HEK293 (cell line): ENCODE results near the gene CYBA.

Experiments
- GLI4 ChIP-seq: fragments of 450-650 bp; formaldehyde crosslinking; IDR thresholded peaks from 2 replicates; pipeline ENCODE4 v1.5.1; 2016; ENCODE audit warnings: missing biosample characterization, missing genetic modification characterization
- KLF10 ChIP-seq: fragments of 450-650 bp; IDR thresholded peaks from 2 replicates; pipeline ENCODE4 v1.5.1; 2018; ENCODE audit warnings: missing biosample characterization, mild to moderate bottlenecking, missing genetic modification characterization
- SCRT2 ChIP-seq: fragments of 450-650 bp; formaldehyde crosslinking; IDR thresholded peaks from 2 replicates; pipeline ENCODE4 v1.5.1; 2016; ENCODE audit warnings: missing biosample characterization, missing genetic modification characterization
- ZBTB49 ChIP-seq: fragments of 450-650 bp; formaldehyde crosslinking; IDR thresholded peaks from 2 replicates; pipeline ENCODE4 v1.5.1; 2016; ENCODE audit warnings: missing biosample characterization, missing genetic modification characterization, low read depth
- ZEB2 ChIP-seq: fragments of 450-650 bp; formaldehyde crosslinking; IDR thresholded peaks from 2 replicates; pipeline ENCODE4 v1.5.1; 2016; ENCODE audit warnings: missing biosample characterization, missing genetic modification characterization
- ZFP37 ChIP-seq: fragments of 450-650 bp; formaldehyde crosslinking; IDR thresholded peaks from 2 replicates; pipeline ENCODE4 v1.5.1; 2016; ENCODE audit warnings: missing biosample characterization, missing genetic modification characterization
- ZNF114 ChIP-seq: fragments of 450-650 bp; formaldehyde crosslinking; IDR thresholded peaks from 2 replicates; pipeline ENCODE4 v1.5.0; 2017; ENCODE audit warnings: missing biosample characterization, missing genetic modification characterization
- ZNF24 ChIP-seq: fragments of 450-650 bp; formaldehyde crosslinking; IDR thresholded peaks from 2 replicates; pipeline ENCODE4 v1.5.1; 2016; ENCODE audit warnings: missing biosample characterization, missing genetic modification characterization
- ZNF302 ChIP-seq: fragments of 450-650 bp; formaldehyde crosslinking; IDR thresholded peaks from 2 replicates; pipeline ENCODE4 v1.5.1; 2016; ENCODE audit warnings: missing biosample characterization, missing genetic modification characterization, low read depth
- ZNF433 ChIP-seq: fragments of 450-650 bp; formaldehyde crosslinking; IDR thresholded peaks from 2 replicates; pipeline ENCODE4 v1.5.1; 2016; ENCODE audit warnings: missing biosample characterization, missing genetic modification characterization, low read depth
- ZNF473 ChIP-seq: fragments of 450-650 bp; formaldehyde crosslinking; IDR thresholded peaks from 2 replicates; pipeline ENCODE4 v1.5.1; 2017; ENCODE audit warnings: missing biosample characterization, missing genetic modification characterization
- ZNF561 ChIP-seq: fragments of 450-650 bp; IDR thresholded peaks from 2 replicates; pipeline ENCODE4 v1.5.1; 2018; ENCODE audit warnings: missing biosample characterization, missing genetic modification characterization, borderline replicate concordance
- ZNF658 ChIP-seq: fragments of 450-650 bp; formaldehyde crosslinking; IDR thresholded peaks from 2 replicates; pipeline ENCODE4; 2016; ENCODE audit warnings: missing biosample characterization, missing genetic modification characterization
- ZNF701 ChIP-seq: fragments of 450-650 bp; formaldehyde crosslinking; IDR thresholded peaks from 2 replicates; pipeline ENCODE4 v1.5.1; 2016; ENCODE audit warnings: missing biosample characterization, missing genetic modification characterization
- ZNF776 ChIP-seq: fragments of 450-650 bp; formaldehyde crosslinking; IDR thresholded peaks from 2 replicates; pipeline ENCODE4 v1.5.0; 2017; ENCODE audit warnings: missing biosample characterization, missing genetic modification characterization, borderline replicate concordance
- ZNF777 ChIP-seq: fragments of 450-650 bp; formaldehyde crosslinking; IDR thresholded peaks from 2 replicates; pipeline ENCODE4 v1.5.1; 2017; ENCODE audit warnings: missing biosample characterization, missing genetic modification characterization, borderline replicate concordance
- ZNF830 ChIP-seq: fragments of 450-650 bp; IDR thresholded peaks from 2 replicates; pipeline ENCODE4 v1.5.0; 2018; ENCODE audit warnings: missing biosample characterization, missing genetic modification characterization, low read depth, mild to moderate bottlenecking, moderate library complexity
- ZSCAN18 ChIP-seq: fragments of 450-650 bp; formaldehyde crosslinking; IDR thresholded peaks from 2 replicates; pipeline ENCODE4 v1.5.1; 2016; ENCODE audit warnings: missing biosample characterization, missing genetic modification characterization
- ZSCAN23 ChIP-seq: fragments of 450-650 bp; formaldehyde crosslinking; IDR thresholded peaks from 2 replicates; pipeline ENCODE4 v1.5.1; 2016; ENCODE audit warnings: missing biosample characterization, missing genetic modification characterization
- TF ChIP-seq, protein P1 (sequence below): fragments of 450-650 bp; formaldehyde crosslinking; IDR thresholded peaks from 2 replicates; pipeline ENCODE4 v1.5.1; 2016; ENCODE audit warnings: missing biosample characterization, missing genetic modification characterization
- TF ChIP-seq, protein P2 (sequence below): fragments of 450-650 bp; formaldehyde crosslinking; IDR thresholded peaks from 2 replicates; pipeline ENCODE4 v1.5.1; 2016; ENCODE audit warnings: missing biosample characterization, missing genetic modification characterization
- TF ChIP-seq, protein P3 (sequence below): fragments of 450-650 bp; formaldehyde crosslinking; IDR thresholded peaks from 2 replicates; pipeline ENCODE4 v1.5.1; 2017; ENCODE audit warnings: missing biosample characterization, missing genetic modification characterization

CYBA gene

GRCh38 chr16:88686439-88687253 is 35.8 kb upstream of the CYBA start, which contains the start of gene SNAI3 (continued):
- TF ChIP-seq ZEB2 (peak; percentile 53; the same call in 1 of the 2 replicates), ZNF473 (no peak), ZFP37 (tag by site-specific recombination) (no peak), SCRT2 (tag by site-specific recombination) (no peak), ZNF114 (tag by site-specific recombination) (no peak), ZNF561 (tag by site-specific recombination) (no peak), ZNF658 (no peak), ZNF776 (tag by site-specific recombination) (no peak), ZSCAN23 (tag by site-specific recombination) (no peak), ZNF24 (tag by site-specific recombination) (no peak), ZNF830 (tag by site-specific recombination) (no peak), ZBTB49 (no peak), GLI4 (tag by site-specific recombination) (no peak), ZNF302 (no peak), ZNF701 (tag by site-specific recombination) (no peak), ZNF433 (tag by site-specific recombination) (no peak), ZNF777 (tag by site-specific recombination) (peak; percentile 55; the same call in 1 of the 2 replicates), ZSCAN18 (tag by site-specific recombination) (no peak), KLF10 (peak; percentile 76; the same call in 1 of the 2 replicates)
- TF ChIP-seq, protein P1, sequence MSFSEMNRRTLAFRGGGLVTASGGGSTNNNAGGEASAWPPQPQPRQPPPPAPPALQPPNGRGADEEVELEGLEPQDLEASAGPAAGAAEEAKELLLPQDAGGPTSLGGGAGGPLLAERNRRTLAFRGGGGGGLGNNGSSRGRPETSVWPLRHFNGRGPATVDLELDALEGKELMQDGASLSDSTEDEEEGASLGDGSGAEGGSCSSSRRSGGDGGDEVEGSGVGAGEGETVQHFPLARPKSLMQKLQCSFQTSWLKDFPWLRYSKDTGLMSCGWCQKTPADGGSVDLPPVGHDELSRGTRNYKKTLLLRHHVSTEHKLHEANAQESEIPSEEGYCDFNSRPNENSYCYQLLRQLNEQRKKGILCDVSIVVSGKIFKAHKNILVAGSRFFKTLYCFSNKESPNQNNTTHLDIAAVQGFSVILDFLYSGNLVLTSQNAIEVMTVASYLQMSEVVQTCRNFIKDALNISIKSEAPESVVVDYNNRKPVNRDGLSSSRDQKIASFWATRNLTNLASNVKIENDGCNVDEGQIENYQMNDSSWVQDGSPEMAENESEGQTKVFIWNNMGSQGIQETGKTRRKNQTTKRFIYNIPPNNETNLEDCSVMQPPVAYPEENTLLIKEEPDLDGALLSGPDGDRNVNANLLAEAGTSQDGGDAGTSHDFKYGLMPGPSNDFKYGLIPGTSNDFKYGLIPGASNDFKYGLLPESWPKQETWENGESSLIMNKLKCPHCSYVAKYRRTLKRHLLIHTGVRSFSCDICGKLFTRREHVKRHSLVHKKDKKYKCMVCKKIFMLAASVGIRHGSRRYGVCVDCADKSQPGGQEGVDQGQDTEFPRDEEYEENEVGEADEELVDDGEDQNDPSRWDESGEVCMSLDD (tag by site-specific recombination) = no peak
- TF ChIP-seq, protein P2, sequence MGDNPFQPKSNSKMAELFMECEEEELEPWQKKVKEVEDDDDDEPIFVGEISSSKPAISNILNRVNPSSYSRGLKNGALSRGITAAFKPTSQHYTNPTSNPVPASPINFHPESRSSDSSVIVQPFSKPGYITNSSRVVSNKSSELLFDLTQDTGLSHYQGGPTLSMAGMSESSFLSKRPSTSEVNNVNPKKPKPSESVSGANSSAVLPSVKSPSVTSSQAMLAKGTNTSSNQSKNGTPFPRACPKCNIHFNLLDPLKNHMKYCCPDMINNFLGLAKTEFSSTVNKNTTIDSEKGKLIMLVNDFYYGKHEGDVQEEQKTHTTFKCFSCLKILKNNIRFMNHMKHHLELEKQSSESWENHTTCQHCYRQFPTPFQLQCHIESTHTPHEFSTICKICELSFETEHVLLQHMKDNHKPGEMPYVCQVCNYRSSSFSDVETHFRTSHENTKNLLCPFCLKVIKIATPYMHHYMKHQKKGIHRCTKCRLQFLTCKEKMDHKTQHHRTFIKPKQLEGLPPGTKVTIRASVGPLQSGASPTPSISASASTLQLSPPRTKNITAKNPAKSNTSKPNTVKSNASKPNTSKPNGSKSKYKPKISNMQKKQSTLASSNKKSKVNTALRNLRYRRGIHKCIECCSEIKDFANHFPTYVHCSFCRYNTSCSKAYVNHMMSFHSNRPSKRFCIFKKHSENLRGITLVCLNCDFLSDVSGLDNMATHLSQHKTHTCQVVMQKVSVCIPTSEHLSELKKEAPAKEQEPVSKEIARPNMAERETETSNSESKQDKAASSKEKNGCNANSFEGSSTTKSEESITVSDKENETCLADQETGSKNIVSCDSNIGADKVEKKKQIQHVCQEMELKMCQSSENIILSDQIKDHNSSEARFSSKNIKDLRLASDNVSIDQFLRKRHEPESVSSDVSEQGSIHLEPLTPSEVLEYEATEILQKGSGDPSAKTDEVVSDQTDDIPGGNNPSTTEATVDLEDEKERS = no peak
- TF ChIP-seq, protein P3, sequence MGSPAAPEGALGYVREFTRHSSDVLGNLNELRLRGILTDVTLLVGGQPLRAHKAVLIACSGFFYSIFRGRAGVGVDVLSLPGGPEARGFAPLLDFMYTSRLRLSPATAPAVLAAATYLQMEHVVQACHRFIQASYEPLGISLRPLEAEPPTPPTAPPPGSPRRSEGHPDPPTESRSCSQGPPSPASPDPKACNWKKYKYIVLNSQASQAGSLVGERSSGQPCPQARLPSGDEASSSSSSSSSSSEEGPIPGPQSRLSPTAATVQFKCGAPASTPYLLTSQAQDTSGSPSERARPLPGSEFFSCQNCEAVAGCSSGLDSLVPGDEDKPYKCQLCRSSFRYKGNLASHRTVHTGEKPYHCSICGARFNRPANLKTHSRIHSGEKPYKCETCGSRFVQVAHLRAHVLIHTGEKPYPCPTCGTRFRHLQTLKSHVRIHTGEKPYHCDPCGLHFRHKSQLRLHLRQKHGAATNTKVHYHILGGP = no peak
